Hepatic stellate cell (primary cell): ENCODE measurements around the gene GPR151.

Experiments used
- DNase-seq: peaks from one replicate; pipeline ENCODE4 v3.0.0; 2011; ENCODE audit warnings: low spot score

The GPR151 gene

GRCh38 chr5:146519554-146519953 lies 3.6 kb upstream of the GPR151 start:
- DNase-seq = no peak

DNA sequence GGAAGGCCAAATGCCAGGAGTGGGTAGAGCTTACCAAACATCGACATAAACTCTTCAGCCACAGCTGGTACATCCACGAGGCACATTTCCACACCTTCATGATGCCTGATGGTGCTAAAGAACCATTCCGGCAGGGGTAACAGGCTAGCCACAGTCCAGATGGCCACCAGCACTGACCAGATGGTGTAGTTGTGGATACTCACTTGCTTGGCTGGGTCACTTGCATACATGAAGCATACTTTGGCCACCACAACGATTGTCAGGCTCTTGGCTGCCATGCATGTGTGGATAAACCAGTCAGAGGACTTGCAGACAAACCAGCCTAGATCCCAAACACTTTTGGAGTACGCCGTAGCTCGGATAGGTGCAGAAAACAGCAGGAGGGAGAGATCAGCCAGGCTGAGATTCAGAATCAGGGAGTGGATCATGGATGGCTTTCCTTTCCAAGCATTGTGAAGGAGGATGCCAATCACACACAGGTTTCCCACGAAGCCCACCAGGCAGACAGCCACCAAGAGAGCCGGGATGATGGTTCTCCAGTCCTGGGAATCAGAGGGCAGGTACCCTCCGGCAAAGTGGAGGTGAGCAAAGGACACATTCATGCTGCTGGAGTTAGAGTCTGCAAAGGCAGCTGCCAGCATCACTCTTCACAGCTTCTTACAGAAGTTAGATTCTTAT lies 378 bp downstream of the GPR151 start:
- no peak for DNase-seq

DNA sequence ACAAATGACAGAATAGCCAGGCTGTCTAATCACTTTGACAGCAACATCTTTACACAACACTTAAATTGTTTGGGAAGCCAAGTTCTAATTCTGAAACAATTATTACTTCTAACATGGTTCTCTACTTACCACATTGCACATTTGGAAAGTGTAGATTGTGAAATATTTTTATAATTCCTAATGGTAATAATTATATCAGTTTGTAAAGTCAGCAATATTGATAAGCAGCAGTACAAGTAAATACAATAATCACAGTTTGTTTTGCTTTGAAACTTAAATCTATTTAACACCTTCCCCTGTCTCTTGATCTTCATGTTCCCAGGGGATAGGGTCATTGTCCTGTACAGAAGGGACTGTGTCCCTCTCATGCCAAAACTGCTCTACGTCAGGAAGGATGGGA lies 1.4 kb downstream of the GPR151 start:
- no peak for DNase-seq

- no peak for DNase-seq
Measured at GRCh38 chr5:146513462-146513861, 2.5 kb downstream of the GPR151 start.

GRCh38 chr5:146510559-146511125 lies 5.3 kb downstream of the GPR151 start:
- DNase-seq = no peak

DNA sequence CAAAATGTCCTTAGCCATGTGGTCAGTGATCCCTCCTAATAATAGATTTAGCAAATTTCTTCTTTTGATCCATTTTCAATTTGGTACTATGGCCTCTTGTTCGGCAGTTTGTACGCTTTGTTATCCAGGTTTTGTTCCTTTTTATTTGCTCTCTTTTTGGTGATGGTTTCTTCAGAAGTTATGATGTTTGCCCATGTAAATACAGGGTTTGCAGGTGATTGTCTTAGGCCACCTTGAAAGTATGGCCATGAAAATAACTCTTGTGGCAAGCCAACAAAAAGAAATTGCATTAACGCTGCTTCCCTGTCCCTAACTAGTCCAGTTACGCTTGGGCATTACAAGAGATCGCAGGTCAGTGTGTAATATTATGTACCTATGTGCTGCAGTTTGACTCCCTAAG lies 8.6 kb downstream of the GPR151 start:
- DNase-seq = no peak

- no peak for DNase-seq
Measured at GRCh38 chr5:146499680-146500079, 16.3 kb downstream of the GPR151 start.

GRCh38 chr5:146494656-146495055 lies 21.3 kb downstream of the GPR151 start:
- DNase-seq = no peak

- no peak for DNase-seq
Measured at GRCh38 chr5:146490089-146490843, 25.7 kb downstream of the GPR151 start.

DNA sequence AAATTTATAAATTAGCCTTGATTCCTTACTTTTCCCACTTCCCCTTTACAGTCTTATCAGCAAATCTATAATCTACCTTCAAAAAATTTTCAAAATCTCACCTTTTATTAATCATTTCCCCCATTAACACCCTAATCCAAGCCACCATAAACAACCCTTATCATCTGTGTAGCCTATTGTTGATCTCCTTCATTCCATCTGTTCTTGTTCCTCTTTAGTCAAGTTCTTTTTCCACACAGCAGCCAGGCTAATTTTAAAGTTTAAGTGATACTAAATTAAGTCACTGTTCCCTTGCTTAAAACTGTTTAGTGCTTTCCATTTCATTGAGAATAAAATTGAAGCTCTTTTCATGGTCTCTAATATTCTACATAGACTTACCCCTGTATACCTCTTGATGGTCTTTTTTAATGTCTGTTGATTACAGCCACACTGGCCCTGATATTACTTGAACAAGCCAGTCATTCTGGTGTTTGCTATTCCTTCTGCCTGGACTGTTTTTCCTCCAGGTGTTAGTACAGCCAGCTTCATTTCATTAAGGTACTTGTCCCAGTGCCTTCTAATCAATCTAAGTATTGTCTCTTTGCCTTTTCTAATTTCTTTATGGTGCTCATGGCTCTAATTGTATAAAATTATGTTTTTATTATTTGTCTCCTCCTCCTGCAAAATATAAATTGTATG lies 31.1 kb downstream of the GPR151 start:
- no peak for DNase-seq

- DNase-seq = no peak
Measured at GRCh38 chr5:146482775-146483174, 33.2 kb downstream of the GPR151 start.

DNA sequence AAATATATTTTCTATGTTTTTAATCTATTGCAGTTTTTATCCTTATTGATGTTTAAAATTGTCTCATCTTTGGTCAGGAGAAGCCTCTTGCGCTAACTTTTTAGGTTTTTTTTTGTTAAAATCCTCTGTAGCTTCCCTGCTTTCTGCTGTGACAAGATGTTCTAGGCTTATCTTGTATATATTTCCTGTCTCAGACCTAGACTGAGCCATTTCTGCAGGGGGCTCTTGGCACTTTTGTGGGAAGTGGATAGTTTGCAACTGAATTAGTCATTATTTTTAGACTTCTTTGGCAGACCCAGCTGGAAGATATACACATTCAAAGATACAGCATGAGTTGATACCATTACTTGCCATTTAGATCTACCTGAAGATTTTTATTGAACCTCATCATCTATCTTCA lies 40.1 kb downstream of the GPR151 start:
- no peak for DNase-seq

DNA sequence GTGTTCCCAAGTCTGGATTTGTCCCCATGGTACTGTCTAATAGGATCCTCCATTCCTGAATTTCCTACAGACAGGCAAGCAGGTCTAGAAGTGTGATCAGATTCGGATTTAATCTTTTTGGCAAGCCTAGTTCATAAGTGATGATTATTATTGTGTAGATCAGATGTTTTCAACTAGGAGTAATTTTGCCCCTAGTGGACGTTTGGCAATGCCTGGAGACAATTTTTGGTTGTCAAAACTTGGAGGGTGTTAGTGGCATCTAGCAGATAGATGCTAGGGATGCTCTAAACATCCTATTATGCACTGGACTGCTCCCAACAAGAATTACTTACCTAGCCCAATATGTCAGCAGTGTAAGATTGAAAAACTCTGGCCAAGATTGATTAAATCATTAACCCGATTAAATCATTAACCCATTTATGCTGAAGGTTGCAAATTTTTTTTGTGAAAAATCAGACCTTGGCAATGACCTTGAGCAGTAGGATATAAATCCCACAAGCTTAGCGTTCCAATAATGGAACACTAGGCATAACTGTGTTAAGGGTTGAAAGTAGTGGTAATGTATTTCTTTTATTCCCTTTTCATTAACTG lies 40.7 kb downstream of the GPR151 start:
- no peak for DNase-seq

GRCh38 chr5:146474065-146474464 lies 41.9 kb downstream of the GPR151 start:
- no peak for DNase-seq

GRCh38 chr5:146467760-146468159 lies 48.2 kb downstream of the GPR151 start:
- no peak for DNase-seq

- DNase-seq = peak; percentile 18
Measured at GRCh38 chr5:146466521-146467349, 49.3 kb downstream of the GPR151 start.

DNA sequence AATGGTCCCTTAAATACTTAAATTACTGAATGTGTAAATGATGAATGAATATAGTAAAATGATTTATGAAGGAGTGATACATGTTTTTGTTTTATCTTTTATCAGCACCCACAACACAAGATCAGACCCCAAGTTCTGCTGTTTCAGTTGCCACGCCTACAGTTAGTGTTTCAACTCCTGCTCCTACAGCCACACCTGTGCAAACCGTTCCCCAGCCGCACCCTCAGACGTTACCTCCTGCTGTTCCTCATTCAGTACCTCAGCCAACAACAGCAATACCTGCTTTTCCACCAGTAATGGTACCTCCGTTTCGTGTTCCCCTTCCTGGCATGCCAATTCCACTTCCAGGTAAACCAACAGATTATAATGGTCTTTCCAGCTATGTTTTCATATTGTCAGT lies 52.5 kb downstream of the GPR151 start:
- DNase-seq = no peak
